ENCODE measurements around the gene CHRNB2.

- TF ChIP-seq CTCF (IDR thresholded peaks at IDR 0.05) (no peak), POLR2AphosphoS5 (IDR thresholded peaks at IDR 0.05) (no peak)
Measured at GRCh38 chr1:154620751-154621150, 53.2 kb downstream of the CHRNB2 start.

Data from stomach (tissue), 4 donors.